ENCODE measurements around the gene ATP6V1F.

- no peak for TF ChIP-seq EZH2 (IDR thresholded peaks at IDR 0.05; ENCODE audit: low read length, missing control alignments)
- TF ChIP-seq, protein P1, sequence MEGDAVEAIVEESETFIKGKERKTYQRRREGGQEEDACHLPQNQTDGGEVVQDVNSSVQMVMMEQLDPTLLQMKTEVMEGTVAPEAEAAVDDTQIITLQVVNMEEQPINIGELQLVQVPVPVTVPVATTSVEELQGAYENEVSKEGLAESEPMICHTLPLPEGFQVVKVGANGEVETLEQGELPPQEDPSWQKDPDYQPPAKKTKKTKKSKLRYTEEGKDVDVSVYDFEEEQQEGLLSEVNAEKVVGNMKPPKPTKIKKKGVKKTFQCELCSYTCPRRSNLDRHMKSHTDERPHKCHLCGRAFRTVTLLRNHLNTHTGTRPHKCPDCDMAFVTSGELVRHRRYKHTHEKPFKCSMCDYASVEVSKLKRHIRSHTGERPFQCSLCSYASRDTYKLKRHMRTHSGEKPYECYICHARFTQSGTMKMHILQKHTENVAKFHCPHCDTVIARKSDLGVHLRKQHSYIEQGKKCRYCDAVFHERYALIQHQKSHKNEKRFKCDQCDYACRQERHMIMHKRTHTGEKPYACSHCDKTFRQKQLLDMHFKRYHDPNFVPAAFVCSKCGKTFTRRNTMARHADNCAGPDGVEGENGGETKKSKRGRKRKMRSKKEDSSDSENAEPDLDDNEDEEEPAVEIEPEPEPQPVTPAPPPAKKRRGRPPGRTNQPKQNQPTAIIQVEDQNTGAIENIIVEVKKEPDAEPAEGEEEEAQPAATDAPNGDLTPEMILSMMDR (conservative IDR thresholded peaks at IDR 0.05 in 1 of 2, IDR thresholded peaks at IDR 0.05 in 1 of 2; ENCODE audit: low read depth in 1 of 2, low read length in 2 of 2): no peak
Observed at GRCh38 chr7:128814499-128814898, 48.2 kb upstream of the ATP6V1F start.
